Stimulated activated CD8-positive, alpha-beta memory T cell treated with anti-CD3 and anti-CD28 coated beads, Interleukin-2, amount 100 ng/mL, for 1 hour (primary cell): Measurements from ENCODE around the gene TPCN2.

ENCODE experiments used
- DNase-seq, 2 donors: peaks; one replicate each; pipeline ENCODE4 v3.0.0-alpha.2; 2020; ENCODE audit warnings: low read depth in 2 of 2

The TPCN2 gene

GRCh38 chr11:69010964-69011623 is 37.6 kb upstream of the TPCN2 start:
- no peak for DNase-seq

- no peak for DNase-seq
Measured at GRCh38 chr11:69011624-69012091, 37.1 kb upstream of the TPCN2 start.

GRCh38 chr11:69012092-69013008 is 36.4 kb upstream of the TPCN2 start:
- no peak for DNase-seq

GRCh38 chr11:69013009-69013951 is 35.5 kb upstream of the TPCN2 start, which contains the start of gene MRGPRF:
TSS of gene MRGPRF (minus strand) at chr11:69013246. CDS start at chr11:69009901, 3,345 bp downstream.
- DNase-seq, result no peak

GRCh38 chr11:69014084-69014851 is 34.5 kb upstream of the TPCN2 start:
- no peak for DNase-seq

- no peak for DNase-seq
Measured at GRCh38 chr11:69014898-69015549, 33.7 kb upstream of the TPCN2 start.

- no peak for DNase-seq
Measured at GRCh38 chr11:69017951-69018350, 30.8 kb upstream of the TPCN2 start.

- DNase-seq, result no peak
Measured at GRCh38 chr11:69018924-69019323, 29.8 kb upstream of the TPCN2 start.

- no peak for DNase-seq
Measured at GRCh38 chr11:69022260-69022659, 26.5 kb upstream of the TPCN2 start.

- no peak for DNase-seq
Measured at GRCh38 chr11:69024509-69024908, 24.2 kb upstream of the TPCN2 start.

GRCh38 chr11:69027704-69028372 is 20.9 kb upstream of the TPCN2 start:
- DNase-seq, result no peak

GRCh38 chr11:69030301-69030700 is 18.4 kb upstream of the TPCN2 start:
- no peak for DNase-seq

GRCh38 chr11:69032833-69033232 is 15.9 kb upstream of the TPCN2 start:
- DNase-seq, result no peak

GRCh38 chr11:69033431-69033830 is 15.3 kb upstream of the TPCN2 start:
- no peak for DNase-seq

GRCh38 chr11:69034123-69034867 is 14.4 kb upstream of the TPCN2 start:
- DNase-seq, result no peak

GRCh38 chr11:69035150-69035945 is 13.4 kb upstream of the TPCN2 start:
- no peak for DNase-seq

- no peak for DNase-seq
Measured at GRCh38 chr11:69035946-69036340, 12.8 kb upstream of the TPCN2 start.

- no peak for DNase-seq
Measured at GRCh38 chr11:69037074-69037473, 11.7 kb upstream of the TPCN2 start.
